ENCODE measurements around the gene TLK2. TPM values are rescaled to one million over a fixed set of nuclear protein-coding genes. Genes with fewer than 3 reads are reported as not detected.

TLK2 gene
- total RNA-seq, 1 experiment from 2014 or later: 42.9 TPM

DNA sequence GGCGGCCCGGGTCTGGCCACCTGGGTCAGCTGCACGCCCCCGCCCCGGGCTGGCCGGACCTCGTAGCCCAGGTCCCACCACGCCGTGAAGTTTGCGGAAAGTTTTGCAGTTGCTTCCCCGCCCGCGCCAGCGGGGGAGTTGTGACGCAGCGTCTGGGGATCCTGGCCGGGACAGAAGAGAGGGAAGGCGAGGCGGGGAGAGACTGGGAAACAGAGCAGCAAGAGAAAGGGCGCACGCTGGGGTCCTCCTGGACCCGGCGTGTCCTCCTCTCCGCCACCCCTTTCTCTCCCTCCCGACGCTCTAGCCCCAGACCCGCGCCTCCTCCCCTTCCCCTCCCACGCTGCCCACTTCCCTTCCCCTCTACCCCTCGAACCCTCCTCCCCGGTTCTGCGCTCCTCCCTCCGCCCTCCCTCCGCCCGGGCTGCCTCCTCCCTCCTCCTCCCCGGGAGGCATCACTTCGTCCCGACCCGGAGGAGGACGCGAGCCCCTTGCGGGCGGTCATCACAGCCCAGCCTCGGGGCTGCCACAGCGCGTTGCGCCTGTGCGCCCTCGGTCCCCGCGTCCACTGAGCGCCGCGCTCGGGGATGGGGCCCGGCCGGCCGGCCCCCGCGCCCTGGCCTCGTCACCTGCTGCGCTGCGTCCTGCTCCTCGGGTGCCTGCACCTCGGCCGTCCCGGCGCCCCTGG is 148.7 kb downstream of the TLK2 start, which contains the start of gene MRC2 (continued):
- TF ChIP-seq ETV6 (CRISPR knock-in tag; IDR thresholded peaks at IDR 0.05) (peak; percentile 8; the same call in 1 of the 2 replicates), ZNF263 (CRISPR knock-in tag; IDR thresholded peaks at IDR 0.05; ENCODE audit: low read depth) (peak; percentile 98), FOXK1 (CRISPR knock-in tag; IDR thresholded peaks at IDR 0.05) (no peak), OVOL2 (CRISPR knock-in tag; IDR thresholded peaks at IDR 0.05; ENCODE audit: borderline replicate concordance) (no peak), MYBL2 (CRISPR knock-in tag; IDR thresholded peaks at IDR 0.05) (no peak), CBFB (CRISPR knock-in tag; IDR thresholded peaks at IDR 0.05; ENCODE audit: low read depth) (no peak), NR2C2 (CRISPR knock-in tag; IDR thresholded peaks at IDR 0.05) (no peak), ZNF121 (CRISPR knock-in tag; IDR thresholded peaks at IDR 0.05) (0 out of 2 replicates have a peak, but pooled peaks have one; percentile 7), FOXJ3 (CRISPR knock-in tag; IDR thresholded peaks at IDR 0.05; ENCODE audit: borderline replicate concordance) (no peak)
- TF ChIP-seq, protein P1, sequence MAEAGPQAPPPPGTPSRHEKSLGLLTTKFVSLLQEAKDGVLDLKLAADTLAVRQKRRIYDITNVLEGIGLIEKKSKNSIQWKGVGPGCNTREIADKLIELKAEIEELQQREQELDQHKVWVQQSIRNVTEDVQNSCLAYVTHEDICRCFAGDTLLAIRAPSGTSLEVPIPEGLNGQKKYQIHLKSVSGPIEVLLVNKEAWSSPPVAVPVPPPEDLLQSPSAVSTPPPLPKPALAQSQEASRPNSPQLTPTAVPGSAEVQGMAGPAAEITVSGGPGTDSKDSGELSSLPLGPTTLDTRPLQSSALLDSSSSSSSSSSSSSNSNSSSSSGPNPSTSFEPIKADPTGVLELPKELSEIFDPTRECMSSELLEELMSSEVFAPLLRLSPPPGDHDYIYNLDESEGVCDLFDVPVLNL (CRISPR knock-in tag; IDR thresholded peaks at IDR 0.05; ENCODE audit: borderline replicate concordance, low read depth): no peak
- TF ChIP-seq, protein P2, sequence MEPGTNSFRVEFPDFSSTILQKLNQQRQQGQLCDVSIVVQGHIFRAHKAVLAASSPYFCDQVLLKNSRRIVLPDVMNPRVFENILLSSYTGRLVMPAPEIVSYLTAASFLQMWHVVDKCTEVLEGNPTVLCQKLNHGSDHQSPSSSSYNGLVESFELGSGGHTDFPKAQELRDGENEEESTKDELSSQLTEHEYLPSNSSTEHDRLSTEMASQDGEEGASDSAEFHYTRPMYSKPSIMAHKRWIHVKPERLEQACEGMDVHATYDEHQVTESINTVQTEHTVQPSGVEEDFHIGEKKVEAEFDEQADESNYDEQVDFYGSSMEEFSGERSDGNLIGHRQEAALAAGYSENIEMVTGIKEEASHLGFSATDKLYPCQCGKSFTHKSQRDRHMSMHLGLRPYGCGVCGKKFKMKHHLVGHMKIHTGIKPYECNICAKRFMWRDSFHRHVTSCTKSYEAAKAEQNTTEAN (CRISPR knock-in tag; IDR thresholded peaks at IDR 0.05): 0 out of 2 replicates have a peak, but pooled peaks have one; percentile 24
- TF ChIP-seq, protein P3, sequence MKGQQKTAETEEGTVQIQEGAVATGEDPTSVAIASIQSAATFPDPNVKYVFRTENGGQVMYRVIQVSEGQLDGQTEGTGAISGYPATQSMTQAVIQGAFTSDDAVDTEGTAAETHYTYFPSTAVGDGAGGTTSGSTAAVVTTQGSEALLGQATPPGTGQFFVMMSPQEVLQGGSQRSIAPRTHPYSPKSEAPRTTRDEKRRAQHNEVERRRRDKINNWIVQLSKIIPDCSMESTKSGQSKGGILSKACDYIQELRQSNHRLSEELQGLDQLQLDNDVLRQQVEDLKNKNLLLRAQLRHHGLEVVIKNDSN (CRISPR knock-in tag; IDR thresholded peaks at IDR 0.05): no peak
- TF ChIP-seq, protein P4, sequence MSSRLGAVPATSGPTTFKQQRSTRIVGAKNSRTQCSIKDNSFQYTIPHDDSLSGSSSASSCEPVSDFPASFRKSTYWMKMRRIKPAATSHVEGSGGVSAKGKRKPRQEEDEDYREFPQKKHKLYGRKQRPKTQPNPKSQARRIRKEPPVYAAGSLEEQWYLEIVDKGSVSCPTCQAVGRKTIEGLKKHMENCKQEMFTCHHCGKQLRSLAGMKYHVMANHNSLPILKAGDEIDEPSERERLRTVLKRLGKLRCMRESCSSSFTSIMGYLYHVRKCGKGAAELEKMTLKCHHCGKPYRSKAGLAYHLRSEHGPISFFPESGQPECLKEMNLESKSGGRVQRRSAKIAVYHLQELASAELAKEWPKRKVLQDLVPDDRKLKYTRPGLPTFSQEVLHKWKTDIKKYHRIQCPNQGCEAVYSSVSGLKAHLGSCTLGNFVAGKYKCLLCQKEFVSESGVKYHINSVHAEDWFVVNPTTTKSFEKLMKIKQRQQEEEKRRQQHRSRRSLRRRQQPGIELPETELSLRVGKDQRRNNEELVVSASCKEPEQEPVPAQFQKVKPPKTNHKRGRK (CRISPR knock-in tag; IDR thresholded peaks at IDR 0.05; ENCODE audit: borderline replicate concordance): no peak
- TF ChIP-seq, protein P5, sequence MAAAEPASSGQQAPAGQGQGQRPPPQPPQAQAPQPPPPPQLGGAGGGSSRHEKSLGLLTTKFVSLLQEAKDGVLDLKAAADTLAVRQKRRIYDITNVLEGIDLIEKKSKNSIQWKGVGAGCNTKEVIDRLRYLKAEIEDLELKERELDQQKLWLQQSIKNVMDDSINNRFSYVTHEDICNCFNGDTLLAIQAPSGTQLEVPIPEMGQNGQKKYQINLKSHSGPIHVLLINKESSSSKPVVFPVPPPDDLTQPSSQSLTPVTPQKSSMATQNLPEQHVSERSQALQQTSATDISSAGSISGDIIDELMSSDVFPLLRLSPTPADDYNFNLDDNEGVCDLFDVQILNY (CRISPR knock-in tag; IDR thresholded peaks at IDR 0.05): peak; percentile 10; the same call in 1 of the 2 replicates
- TF ChIP-seq, protein P6, sequence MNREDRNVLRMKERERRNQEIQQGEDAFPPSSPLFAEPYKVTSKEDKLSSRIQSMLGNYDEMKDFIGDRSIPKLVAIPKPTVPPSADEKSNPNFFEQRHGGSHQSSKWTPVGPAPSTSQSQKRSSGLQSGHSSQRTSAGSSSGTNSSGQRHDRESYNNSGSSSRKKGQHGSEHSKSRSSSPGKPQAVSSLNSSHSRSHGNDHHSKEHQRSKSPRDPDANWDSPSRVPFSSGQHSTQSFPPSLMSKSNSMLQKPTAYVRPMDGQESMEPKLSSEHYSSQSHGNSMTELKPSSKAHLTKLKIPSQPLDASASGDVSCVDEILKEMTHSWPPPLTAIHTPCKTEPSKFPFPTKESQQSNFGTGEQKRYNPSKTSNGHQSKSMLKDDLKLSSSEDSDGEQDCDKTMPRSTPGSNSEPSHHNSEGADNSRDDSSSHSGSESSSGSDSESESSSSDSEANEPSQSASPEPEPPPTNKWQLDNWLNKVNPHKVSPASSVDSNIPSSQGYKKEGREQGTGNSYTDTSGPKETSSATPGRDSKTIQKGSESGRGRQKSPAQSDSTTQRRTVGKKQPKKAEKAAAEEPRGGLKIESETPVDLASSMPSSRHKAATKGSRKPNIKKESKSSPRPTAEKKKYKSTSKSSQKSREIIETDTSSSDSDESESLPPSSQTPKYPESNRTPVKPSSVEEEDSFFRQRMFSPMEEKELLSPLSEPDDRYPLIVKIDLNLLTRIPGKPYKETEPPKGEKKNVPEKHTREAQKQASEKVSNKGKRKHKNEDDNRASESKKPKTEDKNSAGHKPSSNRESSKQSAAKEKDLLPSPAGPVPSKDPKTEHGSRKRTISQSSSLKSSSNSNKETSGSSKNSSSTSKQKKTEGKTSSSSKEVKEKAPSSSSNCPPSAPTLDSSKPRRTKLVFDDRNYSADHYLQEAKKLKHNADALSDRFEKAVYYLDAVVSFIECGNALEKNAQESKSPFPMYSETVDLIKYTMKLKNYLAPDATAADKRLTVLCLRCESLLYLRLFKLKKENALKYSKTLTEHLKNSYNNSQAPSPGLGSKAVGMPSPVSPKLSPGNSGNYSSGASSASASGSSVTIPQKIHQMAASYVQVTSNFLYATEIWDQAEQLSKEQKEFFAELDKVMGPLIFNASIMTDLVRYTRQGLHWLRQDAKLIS (CRISPR knock-in tag; IDR thresholded peaks at IDR 0.05; ENCODE audit: borderline replicate concordance): no peak
- TF ChIP-seq, protein P7, sequence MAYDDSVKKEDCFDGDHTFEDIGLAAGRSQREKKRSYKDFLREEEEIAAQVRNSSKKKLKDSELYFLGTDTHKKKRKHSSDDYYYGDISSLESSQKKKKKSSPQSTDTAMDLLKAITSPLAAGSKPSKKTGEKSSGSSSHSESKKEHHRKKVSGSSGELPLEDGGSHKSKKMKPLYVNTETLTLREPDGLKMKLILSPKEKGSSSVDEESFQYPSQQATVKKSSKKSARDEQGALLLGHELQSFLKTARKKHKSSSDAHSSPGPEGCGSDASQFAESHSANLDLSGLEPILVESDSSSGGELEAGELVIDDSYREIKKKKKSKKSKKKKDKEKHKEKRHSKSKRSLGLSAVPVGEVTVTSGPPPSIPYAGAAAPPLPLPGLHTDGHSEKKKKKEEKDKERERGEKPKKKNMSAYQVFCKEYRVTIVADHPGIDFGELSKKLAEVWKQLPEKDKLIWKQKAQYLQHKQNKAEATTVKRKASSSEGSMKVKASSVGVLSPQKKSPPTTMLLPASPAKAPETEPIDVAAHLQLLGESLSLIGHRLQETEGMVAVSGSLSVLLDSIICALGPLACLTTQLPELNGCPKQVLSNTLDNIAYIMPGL (CRISPR knock-in tag; IDR thresholded peaks at IDR 0.05): peak; percentile 68
- TF ChIP-seq, protein P8, sequence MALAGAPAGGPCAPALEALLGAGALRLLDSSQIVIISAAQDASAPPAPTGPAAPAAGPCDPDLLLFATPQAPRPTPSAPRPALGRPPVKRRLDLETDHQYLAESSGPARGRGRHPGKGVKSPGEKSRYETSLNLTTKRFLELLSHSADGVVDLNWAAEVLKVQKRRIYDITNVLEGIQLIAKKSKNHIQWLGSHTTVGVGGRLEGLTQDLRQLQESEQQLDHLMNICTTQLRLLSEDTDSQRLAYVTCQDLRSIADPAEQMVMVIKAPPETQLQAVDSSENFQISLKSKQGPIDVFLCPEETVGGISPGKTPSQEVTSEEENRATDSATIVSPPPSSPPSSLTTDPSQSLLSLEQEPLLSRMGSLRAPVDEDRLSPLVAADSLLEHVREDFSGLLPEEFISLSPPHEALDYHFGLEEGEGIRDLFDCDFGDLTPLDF (CRISPR knock-in tag; IDR thresholded peaks at IDR 0.05): no peak
- TF ChIP-seq, protein P9, sequence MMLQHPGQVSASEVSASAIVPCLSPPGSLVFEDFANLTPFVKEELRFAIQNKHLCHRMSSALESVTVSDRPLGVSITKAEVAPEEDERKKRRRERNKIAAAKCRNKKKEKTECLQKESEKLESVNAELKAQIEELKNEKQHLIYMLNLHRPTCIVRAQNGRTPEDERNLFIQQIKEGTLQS (CRISPR knock-in tag; conservative IDR thresholded peaks at IDR 0.05): no peak
- TF ChIP-seq, protein P10, sequence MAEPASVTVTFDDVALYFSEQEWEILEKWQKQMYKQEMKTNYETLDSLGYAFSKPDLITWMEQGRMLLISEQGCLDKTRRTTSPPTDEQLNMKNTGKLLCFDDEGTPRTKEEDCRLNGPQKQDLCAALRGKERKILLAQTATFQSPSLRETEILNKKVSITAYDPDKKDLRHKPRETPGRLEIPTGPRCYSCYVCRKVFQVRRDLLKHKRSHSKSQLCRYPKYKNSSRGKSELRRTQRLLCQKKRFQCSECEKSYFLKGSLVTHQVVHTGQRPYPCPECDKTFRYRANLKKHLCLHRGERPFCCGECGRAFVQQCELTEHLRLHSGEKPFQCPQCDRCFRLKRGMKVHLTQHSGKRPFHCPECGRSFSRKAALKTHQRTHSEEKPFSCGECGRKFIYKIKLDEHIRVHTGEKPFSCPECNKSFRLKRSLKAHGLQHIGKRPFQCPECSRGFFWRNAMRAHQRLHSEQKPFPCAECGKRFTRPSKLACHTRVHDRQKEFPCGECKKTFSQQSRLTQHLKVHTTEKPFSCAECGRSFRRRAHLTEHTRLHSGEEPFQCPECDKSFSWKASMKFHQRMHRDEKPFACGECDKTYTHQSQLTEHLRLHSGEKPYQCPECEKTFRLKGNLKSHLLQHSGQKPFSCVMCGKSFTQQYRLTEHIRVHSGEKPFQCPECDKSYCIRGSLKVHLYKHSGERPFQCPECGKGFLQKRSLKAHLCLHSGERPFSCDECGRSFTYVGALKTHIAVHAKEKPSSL (CRISPR knock-in tag; conservative IDR thresholded peaks at IDR 0.05): no peak
